ENCODE results near the gene PHYHD1.
"Not testable (repeated sequence)": the region's sequence is repeated elsewhere in the genome, so short reads cannot be mapped to it uniquely, and the experiment has no call there.

The PHYHD1 gene

DNA sequence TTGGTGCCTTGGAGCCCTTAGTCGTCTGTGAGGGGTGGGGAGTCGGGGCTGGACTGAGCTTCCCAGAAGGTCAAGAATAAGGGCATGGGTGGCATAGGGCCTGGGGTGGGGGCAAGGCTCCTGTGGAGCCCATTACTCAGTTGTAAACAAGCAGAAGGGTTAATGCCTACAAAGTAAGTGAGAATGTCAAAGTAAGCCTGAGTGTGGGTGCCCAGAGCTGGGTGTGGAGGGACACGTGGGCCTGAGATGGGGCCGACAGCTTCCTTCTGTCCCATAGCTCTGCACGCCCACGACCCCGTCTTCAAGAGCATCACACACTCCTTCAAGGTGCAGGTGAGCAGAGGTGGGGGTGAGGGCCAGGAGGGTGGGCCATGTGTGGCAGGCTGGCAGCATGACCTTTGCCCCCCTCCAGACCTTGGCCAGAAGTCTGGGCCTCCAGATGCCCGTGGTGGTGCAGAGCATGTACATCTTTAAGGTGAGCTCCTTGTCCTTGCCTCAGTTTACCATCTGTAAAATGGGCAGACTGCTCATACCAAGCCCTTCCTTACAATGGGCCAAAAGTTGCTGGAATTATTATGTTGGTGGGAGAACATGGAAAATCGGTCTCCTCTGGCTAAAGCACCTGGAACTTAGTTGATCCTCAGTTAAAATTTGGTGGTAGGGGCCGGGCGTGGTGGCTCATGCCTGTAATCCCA is 15.5 kb downstream of the PHYHD1 start:
- ChIA-PET POLR2A (interaction anchor here (1.2 kb wide), 1 partner anchor 12 kb away, joined by 3 read pairs; no protein-coding TSS in a partner anchor), CTCF (no interaction called here)
- no peak for TF ChIP-seq SP1 (IDR thresholded peaks at IDR 0.05)
- TF ChIP-seq, protein P1, sequence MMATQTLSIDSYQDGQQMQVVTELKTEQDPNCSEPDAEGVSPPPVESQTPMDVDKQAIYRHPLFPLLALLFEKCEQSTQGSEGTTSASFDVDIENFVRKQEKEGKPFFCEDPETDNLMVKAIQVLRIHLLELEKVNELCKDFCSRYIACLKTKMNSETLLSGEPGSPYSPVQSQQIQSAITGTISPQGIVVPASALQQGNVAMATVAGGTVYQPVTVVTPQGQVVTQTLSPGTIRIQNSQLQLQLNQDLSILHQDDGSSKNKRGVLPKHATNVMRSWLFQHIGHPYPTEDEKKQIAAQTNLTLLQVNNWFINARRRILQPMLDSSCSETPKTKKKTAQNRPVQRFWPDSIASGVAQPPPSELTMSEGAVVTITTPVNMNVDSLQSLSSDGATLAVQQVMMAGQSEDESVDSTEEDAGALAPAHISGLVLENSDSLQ (IDR thresholded peaks at IDR 0.05) = no peak
- no peak for TF ChIP-seq CTBP1 (IDR thresholded peaks at IDR 0.05; ENCODE audit: borderline replicate concordance)
- no peak for TF ChIP-seq BHLHE40 (IDR thresholded peaks at IDR 0.05; ENCODE audit: borderline replicate concordance)
- no peak for TF ChIP-seq NFRKB (IDR thresholded peaks at IDR 0.05)
- no peak for TF ChIP-seq L3MBTL2 (conservative IDR thresholded peaks at IDR 0.05)
- DNase-seq (ENCODE audit: extremely low spot score) = no peak

- CTCF ChIA-PET = no interaction called here
- TF ChIP-seq L3MBTL2 (conservative IDR thresholded peaks at IDR 0.05) (no peak), LEF1 (IDR thresholded peaks at IDR 0.05; ENCODE audit: borderline replicate concordance) (no peak), FOXM1 (IDR thresholded peaks at IDR 0.05; ENCODE audit: borderline replicate concordance) (no peak), TARDBP (IDR thresholded peaks at IDR 0.05) (no peak), ARNT (IDR thresholded peaks at IDR 0.05) (no peak), ELF4 (IDR thresholded peaks at IDR 0.05) (no peak), ZNF384 (IDR thresholded peaks at IDR 0.05) (no peak), SP1 (IDR thresholded peaks at IDR 0.05) (no peak), HDGF (IDR thresholded peaks at IDR 0.05; ENCODE audit: borderline replicate concordance) (no peak)
- POLR2A ChIA-PET = interaction anchor here (1.2 kb wide), 2 partner anchors 10 to 11 kb away, joined by 3 read pairs; no protein-coding TSS in a partner anchor
- DNase-seq (ENCODE audit: extremely low spot score) = no peak
Observed at GRCh38 chr9:128937310-128938165, 16.8 kb downstream of the PHYHD1 start.

GRCh38 chr9:128940271-128940921 is 19.6 kb downstream of the PHYHD1 start:
- no peak for DNase-seq (ENCODE audit: extremely low spot score)
- CTCF ChIA-PET = no interaction called here
- POLR2A ChIA-PET = no interaction called here
- TF ChIP-seq, protein P1 (IDR thresholded peaks at IDR 0.05) = no peak
- no peak for TF ChIP-seq ZNF384 (IDR thresholded peaks at IDR 0.05)
- no peak for TF ChIP-seq SUZ12 (IDR thresholded peaks at IDR 0.05)
- TF ChIP-seq FOXK2 (IDR thresholded peaks at IDR 0.05) = no peak
- no peak for TF ChIP-seq NFRKB (IDR thresholded peaks at IDR 0.05)
- TF ChIP-seq ELF4 (IDR thresholded peaks at IDR 0.05) = no peak
- TF ChIP-seq LEF1 (IDR thresholded peaks at IDR 0.05; ENCODE audit: borderline replicate concordance) = no peak
- TF ChIP-seq HDGF (IDR thresholded peaks at IDR 0.05; ENCODE audit: borderline replicate concordance) = no peak
- no peak for TF ChIP-seq CTBP1 (IDR thresholded peaks at IDR 0.05; ENCODE audit: borderline replicate concordance)
- no peak for TF ChIP-seq TARDBP (IDR thresholded peaks at IDR 0.05)
- TF ChIP-seq FOXM1 (IDR thresholded peaks at IDR 0.05; ENCODE audit: borderline replicate concordance) = no peak
- TF ChIP-seq L3MBTL2 (conservative IDR thresholded peaks at IDR 0.05) = no peak
- no peak for TF ChIP-seq BHLHE40 (IDR thresholded peaks at IDR 0.05; ENCODE audit: borderline replicate concordance)

DNA sequence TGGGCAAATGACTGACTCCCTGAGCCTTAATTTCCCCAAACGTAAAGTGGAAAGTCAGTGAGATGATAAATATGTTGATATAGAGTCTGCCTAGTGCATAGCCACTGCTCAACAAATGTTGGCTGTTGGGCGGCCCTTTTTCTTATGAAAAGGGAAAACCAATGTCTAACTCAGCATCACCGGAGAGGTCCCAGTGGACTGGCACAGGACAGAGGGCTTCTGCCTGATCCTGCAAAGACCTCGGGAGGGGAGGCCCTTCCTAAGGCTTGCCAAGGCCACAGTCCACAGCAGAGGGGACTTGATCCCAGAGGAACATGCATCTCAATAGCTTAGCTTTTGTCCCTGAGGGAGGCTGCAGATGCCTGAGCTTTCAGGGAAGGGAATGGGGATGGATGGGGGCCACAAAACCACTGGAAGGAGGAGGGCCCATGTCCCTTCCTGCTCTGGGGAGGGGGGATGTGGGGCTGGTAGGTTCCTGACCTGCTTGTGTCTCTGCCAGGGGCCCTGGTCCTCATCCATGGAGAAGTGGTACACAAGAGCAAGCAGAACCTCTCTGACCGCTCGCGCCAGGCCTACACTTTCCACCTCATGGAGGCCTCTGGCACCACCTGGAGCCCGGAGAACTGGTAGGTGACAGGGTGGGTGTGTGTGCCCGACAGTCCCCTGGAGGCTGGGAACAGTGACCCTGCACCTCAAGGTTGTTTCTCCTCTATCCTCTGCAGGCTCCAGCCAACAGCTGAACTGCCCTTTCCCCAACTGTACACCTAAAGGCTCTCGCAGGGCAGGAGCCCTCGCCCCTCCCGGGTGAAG is 20.4 kb downstream of the PHYHD1 start:
- ChIA-PET CTCF (no interaction called here), POLR2A (no interaction called here)
- no peak for TF ChIP-seq TARDBP (IDR thresholded peaks at IDR 0.05)

GRCh38 chr9:128943832-128944620 is 23.2 kb downstream of the PHYHD1 start:
- no peak for DNase-seq (ENCODE audit: extremely low spot score)
- ChIA-PET CTCF (no interaction called here), POLR2A (no interaction called here)
- TF ChIP-seq BHLHE40 (IDR thresholded peaks at IDR 0.05; ENCODE audit: borderline replicate concordance) = no peak

More for the DNA sequence above, 20.4 kb downstream of the PHYHD1 start:
- DNase-seq (ENCODE audit: extremely low spot score) = no peak

DNA sequence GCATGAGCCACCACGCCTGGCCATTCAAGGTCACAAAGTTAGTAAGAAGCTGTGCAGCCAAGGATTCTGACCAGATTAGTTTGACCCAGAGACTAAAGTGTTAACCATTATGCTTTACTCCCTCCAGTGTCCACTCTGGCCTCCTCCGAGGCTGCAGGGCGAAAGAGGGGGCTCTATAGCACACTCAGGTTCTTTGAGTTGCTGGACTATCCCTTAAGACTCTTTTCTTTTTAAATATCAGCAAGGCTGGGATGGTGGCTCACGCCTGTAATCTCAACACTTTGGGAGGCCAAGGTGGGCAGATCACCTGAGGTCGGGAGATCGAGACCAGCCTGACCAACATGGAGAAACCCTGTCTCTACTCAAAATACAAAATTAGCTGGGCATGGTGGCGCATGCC is 24.2 kb downstream of the PHYHD1 start:
- CTCF ChIA-PET; POLR2A ChIA-PET; DNase-seq (ENCODE audit: extremely low spot score): not testable (repeated sequence)

Data from HEK293T (cell line).